ENCODE data around the gene IGSF21.

Gene IGSF21

GRCh38 chr1:18107369-18108298, at the start of gene IGSF21:
Gene IGSF21 (plus strand): TSS chr1:18107798. CDS start chr1:18108129, 331 bp downstream.
- DNase-seq (ENCODE audit: low read depth, low spot score): no peak

GRCh38 chr1:18058206-18058921, 49.2 kb upstream of the IGSF21 start:
- no peak for DNase-seq (ENCODE audit: low read depth, low spot score)

- DNase-seq (ENCODE audit: low read depth, low spot score): no peak
Measured at GRCh38 chr1:18058981-18059605, 48.5 kb upstream of the IGSF21 start.

GRCh38 chr1:18060366-18060765, 47.2 kb upstream of the IGSF21 start:
- DNase-seq (ENCODE audit: low read depth, low spot score): no peak

- DNase-seq (ENCODE audit: low read depth, low spot score): no peak
Measured at GRCh38 chr1:18062185-18062584, 45.4 kb upstream of the IGSF21 start.

GRCh38 chr1:18064534-18064933, 43.1 kb upstream of the IGSF21 start:
- no peak for DNase-seq (ENCODE audit: low read depth, low spot score)

- no peak for DNase-seq (ENCODE audit: low read depth, low spot score)
Measured at GRCh38 chr1:18066576-18066975, 41.0 kb upstream of the IGSF21 start.

- no peak for DNase-seq (ENCODE audit: low read depth, low spot score)
Measured at GRCh38 chr1:18069903-18070302, 37.7 kb upstream of the IGSF21 start.

GRCh38 chr1:18072066-18072465, 35.5 kb upstream of the IGSF21 start:
- no peak for DNase-seq (ENCODE audit: low read depth, low spot score)

- no peak for DNase-seq (ENCODE audit: low read depth, low spot score)
Measured at GRCh38 chr1:18073066-18073642, 34.4 kb upstream of the IGSF21 start.

GRCh38 chr1:18077657-18078215, 29.9 kb upstream of the IGSF21 start:
- DNase-seq (ENCODE audit: low read depth, low spot score): no peak

- DNase-seq (ENCODE audit: low read depth, low spot score): no peak
Measured at GRCh38 chr1:18079941-18080735, 27.5 kb upstream of the IGSF21 start.

GRCh38 chr1:18085387-18086074, 22.1 kb upstream of the IGSF21 start:
- DNase-seq (ENCODE audit: low read depth, low spot score): no peak

GRCh38 chr1:18088077-18088594, 19.5 kb upstream of the IGSF21 start:
- DNase-seq (ENCODE audit: low read depth, low spot score): no peak

GRCh38 chr1:18089488-18089887, 18.1 kb upstream of the IGSF21 start:
- no peak for DNase-seq (ENCODE audit: low read depth, low spot score)

- DNase-seq (ENCODE audit: low read depth, low spot score): no peak
Measured at GRCh38 chr1:18090636-18091035, 17.0 kb upstream of the IGSF21 start.

- DNase-seq (ENCODE audit: low read depth, low spot score): peak; percentile 78
Measured at GRCh38 chr1:18091660-18092446, 15.7 kb upstream of the IGSF21 start.

- no peak for DNase-seq (ENCODE audit: low read depth, low spot score)
Measured at GRCh38 chr1:18093193-18093592, 14.4 kb upstream of the IGSF21 start.

GRCh38 chr1:18093646-18094045, 14.0 kb upstream of the IGSF21 start:
- DNase-seq (ENCODE audit: low read depth, low spot score): no peak
